NCI-H2171 (cell line): ENCODE data around the gene HMCN1.
"Not testable (repeated sequence)": the region's sequence is repeated elsewhere in the genome, so short reads cannot be mapped to it uniquely, and the experiment has no call there.

Source experiments
- DNase-seq: peaks from one replicate; lab custom pipeline; 2025; lab: John Stamatoyannopoulos, UW

Gene HMCN1

DNA sequence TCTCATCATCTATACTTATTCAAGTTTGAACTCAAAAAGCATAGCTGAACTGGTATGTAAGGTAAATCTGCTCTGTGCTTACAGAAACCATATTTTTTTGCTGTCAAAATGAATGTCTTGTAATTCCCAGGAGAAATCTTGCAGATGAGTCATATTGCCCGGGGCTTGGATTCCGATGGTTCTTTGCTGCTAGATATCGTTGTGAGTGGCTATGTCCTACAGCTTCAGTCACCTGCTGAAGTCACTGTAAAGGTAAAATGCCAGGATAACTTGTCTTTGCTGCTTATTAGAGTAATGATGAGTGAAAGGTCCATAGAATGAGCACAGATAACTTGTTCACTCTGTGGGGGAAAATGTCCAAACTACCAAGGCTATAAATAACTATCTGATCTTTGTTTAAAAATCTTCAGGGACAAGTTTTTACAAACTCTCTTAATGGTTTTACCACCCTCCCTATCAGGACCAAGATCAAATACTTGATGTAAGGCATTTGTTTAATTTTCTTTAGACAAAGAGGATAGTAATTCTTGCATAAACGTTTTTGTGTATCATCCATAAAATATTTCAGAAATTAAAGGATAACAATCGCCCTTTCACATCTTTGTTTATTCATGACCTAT, 418.5 kb downstream of the HMCN1 start:
- DNase-seq, result no peak

GRCh38 chr1:186154651-186155050, 420.5 kb downstream of the HMCN1 start:
- DNase-seq, result no peak

DNA sequence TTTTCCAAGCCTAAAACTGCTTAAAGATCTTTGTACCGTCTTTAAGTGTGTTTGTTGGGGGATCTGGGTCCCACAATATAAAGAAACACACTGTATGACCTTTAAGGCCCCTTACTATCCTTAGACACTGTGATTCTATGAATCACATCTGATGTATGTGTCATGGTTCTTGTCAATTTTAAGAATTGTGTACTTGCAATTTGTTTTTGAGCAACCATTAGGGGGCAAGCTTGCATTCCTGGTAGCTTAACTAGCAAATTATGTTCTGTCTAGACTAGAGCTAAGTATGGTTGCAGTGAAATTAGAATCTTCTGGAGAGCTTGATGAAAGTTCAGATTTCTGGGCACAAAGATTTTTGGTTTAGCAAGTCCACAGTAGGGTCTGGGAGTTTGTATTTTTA, 421.4 kb downstream of the HMCN1 start:
- DNase-seq, result no peak

- not testable (repeated sequence) for DNase-seq
Observed at GRCh38 chr1:186162895-186163294, 428.7 kb downstream of the HMCN1 start.

DNA sequence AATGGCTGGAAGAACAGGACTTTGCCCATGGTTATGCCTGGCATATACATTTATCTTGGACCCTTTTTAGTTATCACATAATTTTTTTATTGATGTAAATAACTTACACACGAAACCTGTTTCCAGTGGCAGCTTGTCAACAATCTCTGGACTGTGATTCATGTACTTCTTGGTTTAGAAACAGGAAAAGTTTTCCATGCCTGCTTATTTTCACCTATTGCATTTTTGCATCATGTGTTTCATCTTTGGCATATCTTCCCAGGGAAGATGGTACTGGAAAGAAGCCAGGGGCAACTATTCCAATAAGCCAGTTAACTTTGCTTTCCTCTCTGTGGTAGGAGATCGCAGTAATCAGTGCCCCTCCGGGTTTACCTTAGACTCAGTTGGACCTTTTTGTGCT, 430.6 kb downstream of the HMCN1 start:
- DNase-seq, result no peak

- DNase-seq, result no peak
Observed at GRCh38 chr1:186165303-186165702, 431.1 kb downstream of the HMCN1 start.

DNA sequence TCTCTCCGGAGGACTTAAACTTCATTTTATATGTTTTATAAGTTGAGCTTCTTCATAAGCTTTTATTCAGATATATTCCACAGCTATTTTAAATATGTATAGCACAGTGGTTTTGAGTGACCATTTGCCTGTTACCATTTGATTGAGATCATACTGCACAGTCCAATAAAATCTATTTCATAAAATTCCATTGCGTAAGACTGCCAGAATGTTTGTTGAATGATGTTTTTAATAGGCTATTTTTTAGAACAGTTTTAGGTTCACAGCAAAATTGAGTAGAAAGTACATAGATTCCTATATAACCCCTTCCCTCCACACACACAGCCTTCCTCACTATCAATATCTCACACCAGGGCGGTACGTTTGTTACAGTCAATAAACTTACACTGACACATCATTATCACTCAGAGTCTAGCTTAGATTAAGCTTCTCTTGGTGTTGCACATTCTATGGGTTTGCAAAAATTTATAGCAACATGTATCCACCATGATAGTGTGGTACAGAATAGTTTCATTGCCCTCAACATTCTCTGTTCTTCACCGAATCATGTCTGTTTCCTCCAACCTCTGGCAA, 433.0 kb downstream of the HMCN1 start:
- DNase-seq, result no peak

DNA sequence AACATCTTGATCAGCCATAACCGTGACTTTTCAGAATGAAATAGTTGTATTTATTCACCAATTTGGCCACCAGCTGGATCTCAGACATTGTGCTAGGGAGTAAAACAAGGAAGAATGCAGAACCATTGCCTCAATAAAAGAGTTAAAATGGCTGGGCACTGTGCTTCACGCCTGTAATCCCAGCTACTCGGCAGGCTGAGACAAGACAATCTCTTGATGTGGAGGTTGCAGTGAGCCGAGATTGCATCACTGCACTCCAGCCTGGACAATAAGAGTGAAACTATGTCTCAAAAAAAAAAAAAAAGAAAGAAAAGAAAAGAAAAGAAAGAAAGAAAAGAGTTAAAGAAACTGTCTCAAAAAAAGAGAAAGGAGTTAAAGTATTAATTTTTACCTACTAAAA, 441.4 kb downstream of the HMCN1 start:
- DNase-seq, result no peak

DNA sequence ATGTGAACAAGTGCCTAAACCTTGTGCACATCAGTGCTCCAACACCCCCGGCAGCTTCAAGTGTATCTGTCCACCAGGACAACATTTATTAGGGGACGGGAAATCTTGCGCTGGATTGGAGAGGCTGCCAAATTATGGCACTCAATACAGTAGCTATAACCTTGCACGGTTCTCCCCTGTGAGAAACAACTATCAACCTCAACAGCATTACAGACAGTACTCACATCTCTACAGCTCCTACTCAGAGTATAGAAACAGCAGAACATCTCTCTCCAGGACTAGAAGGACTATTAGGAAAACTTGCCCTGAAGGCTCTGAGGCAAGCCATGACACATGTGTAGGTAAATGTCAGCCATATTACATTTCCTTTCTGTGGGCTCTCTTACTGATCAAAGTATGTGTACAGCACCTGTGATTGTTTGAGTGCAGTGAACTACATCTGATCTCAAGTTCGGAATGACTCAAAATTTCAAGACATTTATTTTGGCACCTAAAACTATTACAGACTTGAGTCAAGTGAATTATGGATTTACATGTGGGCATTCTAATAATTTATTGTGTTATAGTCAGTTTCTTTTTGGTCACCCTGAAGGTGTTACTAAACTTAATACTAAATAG, 444.3 kb downstream of the HMCN1 start:
- DNase-seq, result peak; percentile 5

- DNase-seq, result peak; percentile 18
Observed at GRCh38 chr1:186179231-186179630, 445.0 kb downstream of the HMCN1 start.

- no peak for DNase-seq
Observed at GRCh38 chr1:186183219-186183618, 449.0 kb downstream of the HMCN1 start.

DNA sequence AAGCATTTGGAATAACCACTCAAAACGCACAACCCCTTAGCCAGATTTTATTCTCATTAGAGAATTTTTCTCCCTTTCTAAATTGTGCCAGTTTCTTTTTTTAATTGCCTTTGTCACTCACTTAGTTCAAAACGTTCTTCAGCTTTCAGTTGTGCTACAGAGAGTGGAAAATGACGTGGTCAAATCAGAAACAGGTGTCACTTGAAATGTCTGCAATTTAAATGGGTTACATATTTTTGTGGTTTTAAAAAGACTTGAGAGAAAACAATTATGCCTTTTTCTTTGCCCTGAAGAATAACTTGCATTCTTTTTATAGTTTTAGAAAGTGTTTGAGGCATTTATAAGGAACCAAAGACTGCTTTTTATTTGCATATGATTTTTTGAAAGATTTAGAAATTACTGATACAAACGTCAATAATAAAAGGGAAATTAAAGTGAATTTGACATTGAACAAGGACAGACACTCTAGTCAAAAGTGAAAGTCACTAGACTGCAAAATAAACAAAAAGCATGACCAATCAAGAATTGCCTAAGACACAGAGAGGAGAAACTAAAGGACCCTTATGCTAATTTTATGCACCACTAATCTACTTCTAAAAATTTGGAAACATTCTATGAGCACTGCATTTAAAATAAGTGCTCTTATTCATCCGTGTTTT, 449.9 kb downstream of the HMCN1 start:
- DNase-seq, result no peak

GRCh38 chr1:186186251-186186650, 452.1 kb downstream of the HMCN1 start:
- not testable (repeated sequence) for DNase-seq

DNA sequence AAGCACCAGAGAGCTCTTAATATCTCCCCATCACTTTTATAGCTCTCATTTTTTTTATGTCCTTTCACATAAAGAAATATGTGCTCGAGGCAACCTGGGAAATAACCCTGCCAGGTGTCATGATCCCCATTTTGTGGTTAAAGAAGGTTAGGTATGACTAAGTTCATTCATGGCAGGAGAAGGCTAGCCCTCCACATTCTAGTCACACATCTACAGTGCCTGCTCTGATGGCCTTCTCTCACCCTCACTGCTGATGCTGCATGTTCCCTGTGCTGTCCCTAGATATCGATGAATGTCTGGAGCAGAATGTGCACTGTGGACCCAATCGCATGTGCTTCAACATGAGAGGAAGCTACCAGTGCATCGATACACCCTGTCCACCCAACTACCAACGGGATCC, 453.4 kb downstream of the HMCN1 start:
- DNase-seq, result no peak

DNA sequence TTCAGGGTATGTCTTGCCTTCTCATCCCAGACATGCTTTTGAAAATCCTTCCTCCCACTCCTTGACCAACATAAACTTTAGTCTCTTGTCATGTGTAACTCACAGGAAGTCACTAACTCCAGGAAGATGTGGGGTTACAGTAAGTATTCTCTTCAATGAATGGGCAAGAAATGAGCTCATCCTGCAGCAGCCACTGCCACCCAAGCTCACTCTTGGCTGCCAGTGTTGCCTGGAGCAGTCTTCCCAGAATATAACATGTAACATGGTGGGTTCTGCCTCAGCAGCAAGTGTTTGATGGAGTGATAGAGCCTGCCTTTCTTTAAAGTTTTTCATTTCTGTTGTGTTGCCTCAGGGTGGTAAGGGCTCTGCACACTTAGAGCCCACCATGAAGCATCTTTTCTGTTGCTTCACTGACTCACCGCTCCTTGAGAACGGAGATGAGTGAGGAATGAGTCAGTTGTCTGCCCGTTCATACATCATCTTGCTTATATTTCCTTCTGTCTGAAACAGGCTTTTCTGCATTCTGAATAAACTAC, 453.9 kb downstream of the HMCN1 start:
- DNase-seq, result no peak

DNA sequence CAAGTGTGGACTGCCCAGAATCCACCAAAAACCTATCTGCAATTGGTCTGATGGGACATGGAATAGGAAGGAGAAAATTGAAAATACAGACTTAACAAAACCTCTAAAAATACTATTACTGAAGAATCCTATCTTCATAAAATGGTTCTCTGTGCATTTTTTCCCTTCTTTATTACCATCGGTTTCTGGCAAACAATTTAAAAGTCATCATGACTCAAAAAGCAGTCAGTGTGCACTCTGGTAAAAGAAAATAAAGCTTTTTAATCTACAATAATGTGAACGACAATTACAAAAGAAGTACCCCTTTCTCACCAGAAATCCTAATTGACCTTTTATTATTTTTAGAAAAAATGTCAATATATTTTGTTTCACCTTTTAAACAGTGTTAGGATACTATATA, 454.5 kb downstream of the HMCN1 start:
- DNase-seq, result no peak

GRCh38 chr1:186189156-186189555, 455.0 kb downstream of the HMCN1 start:
- no peak for DNase-seq

DNA sequence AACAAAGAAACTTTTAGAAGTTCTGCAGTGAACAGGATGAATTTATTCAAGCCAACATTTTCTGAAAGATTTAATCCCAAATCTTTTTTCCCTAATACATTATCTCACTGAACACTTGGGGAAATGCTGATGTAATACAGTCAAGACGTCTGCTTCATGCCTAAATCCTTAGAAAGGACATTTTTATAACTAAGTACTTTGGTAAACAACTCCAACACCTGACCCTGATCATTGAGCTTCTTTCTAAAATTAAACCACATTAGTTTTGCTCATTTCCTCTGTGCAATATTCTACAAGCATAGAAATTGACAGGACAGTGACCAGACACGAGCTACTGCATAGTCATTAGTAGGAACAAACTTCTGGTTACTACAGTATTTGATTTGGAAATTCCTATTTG, 457.3 kb downstream of the HMCN1 start:
- no peak for DNase-seq

DNA sequence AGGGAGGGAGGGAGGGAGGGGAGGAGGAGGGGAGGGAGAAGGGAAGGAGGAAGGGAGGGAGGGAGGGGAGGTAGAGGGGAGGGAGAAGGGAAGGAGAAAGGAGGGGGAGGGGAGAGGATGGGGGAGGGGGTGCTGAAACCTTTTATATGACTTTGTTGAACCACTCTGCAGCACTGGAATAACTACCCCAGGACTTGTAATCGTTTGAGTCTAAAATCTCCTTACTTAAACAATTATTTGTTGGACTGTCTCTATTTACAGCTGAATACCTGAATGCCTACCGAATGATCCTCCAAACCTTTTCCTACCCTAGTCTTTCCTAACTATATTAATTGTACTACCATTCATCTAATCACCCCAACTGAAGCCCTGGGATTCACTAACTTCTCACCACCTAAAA, 459.0 kb downstream of the HMCN1 start:
- DNase-seq, result no peak

DNA sequence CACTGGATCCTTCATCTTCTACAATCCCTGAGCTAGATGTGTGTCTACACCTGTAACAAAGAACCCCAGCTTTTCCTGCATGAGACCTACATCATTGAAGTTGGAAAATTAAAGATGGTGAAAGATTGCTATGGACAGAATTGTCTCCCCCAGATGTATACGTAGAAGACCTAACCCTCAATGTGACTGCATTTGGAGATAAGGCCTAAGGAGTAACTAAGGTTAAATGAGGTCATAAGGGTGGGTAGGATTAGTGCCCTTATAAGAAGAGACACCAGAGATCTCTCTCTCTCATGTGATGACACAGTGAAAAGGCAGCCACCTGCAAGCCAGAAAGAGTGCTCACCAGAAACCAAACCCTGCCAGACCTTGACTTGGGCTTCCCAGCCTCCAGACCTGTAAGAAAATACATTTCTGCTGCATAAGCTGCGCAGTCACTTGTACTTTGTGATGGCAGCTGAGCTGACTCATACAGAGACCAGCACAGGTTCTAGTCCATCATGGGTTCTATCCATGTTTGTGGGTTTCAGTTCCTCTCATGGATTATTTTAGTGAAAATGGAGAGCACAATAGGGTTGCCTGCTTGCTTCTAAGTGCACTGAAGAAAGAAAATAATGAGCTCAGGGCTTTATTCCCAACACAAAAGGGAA, 460.0 kb downstream of the HMCN1 start:
- no peak for DNase-seq

DNA sequence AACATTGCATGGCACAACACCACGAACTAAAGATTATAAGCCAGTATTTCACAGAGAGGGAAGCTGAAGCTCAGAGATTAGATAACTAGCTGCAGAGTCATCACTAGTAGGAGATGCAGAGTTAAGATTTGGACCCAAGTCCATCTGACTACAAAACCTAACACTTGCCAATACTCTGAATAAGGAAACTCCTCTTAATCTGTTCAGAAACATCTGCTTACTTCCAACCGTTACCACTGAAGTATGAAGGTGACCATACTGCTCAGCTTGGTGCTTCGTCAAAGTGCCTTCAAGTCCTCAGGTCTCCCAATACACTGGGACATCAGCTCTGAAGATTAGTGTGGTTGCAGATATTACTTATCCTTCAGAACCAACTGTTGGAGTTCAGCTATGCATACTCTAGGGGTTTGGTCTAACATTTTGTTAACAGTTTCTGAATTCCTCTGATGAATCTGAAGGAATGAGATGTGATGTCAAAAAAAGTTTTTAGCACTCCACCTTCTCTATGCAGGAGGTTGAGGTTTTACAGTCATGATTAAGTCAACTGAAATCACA, 461.3 kb downstream of the HMCN1 start:
- no peak for DNase-seq

- no peak for DNase-seq
Observed at GRCh38 chr1:186202271-186202764, 468.1 kb downstream of the HMCN1 start.
